ENCODE measurements around the gene AKAP17A.

DNA sequence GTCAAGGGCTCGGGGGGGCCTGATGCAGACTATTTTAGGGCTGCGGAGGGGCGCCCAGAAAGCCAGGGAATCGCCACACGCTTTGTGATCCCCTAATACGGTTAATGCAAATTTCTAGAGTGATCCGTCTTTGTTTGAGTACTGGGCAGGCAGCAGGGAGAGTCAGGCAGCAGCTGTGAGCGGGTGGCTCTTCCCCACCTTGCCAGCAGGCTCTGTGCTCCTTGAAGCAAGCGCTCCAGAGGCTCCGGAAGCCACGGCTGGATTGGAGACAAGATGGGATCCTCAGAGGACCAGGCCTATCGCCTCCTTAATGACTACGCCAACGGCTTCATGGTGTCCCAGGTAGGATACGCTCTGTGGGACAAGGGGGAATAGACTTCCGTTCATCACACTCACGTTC lies 23.5 kb downstream of the AKAP17A start, which contains the start of gene ASMT:
- TF ChIP-seq POLR2AphosphoS5 (IDR thresholded peaks at IDR 0.05; ENCODE audit: low read depth, low read length) (no peak), POLR2A (IDR thresholded peaks at IDR 0.05; ENCODE audit: low read depth, low read length) (no peak), TAF1 (IDR thresholded peaks at IDR 0.05; ENCODE audit: low read depth, low read length) (no peak), POU2F2 (IDR thresholded peaks at IDR 0.05; ENCODE audit: low read depth, low read length) (no peak)

Data from GM12891 (cell line).